ENCODE results near the gene ZNF304. TPM values are rescaled to one million over a fixed set of nuclear protein-coding genes. Genes with fewer than 3 reads are reported as not detected.

ZNF304 gene
- total RNA-seq (10 to 100 TPM in 3 of 4 donors, 1 to 10 TPM in 1; 8.5 to 12.6 (median 11.2) TPM), polyA plus RNA-seq (3.9 TPM)
- long read RNA-seq, donor 1, full-length matches to known transcripts = 3 of 4 reads
- long read RNA-seq, donor 1, partial matches to known transcripts = 1 of 4 reads
- long read RNA-seq, donor 1, other reads (novel, unspliced or antisense) = 0 of 4 reads
- long read RNA-seq, donor 2, full-length matches to known transcripts = 1 of 1 reads
- long read RNA-seq, donor 2, partial matches to known transcripts = 0 of 1 reads
- long read RNA-seq, donor 2, other reads (novel, unspliced or antisense) = 0 of 1 reads
- long read RNA-seq, donor 3, full-length matches to known transcripts = 33 of 39 reads
- long read RNA-seq, donor 3, partial matches to known transcripts = 6 of 39 reads
- long read RNA-seq, donor 3, other reads (novel, unspliced or antisense) = 0 of 39 reads
- long read RNA-seq, donor 4, full-length matches to known transcripts = 2 of 3 reads
- long read RNA-seq, donor 4, partial matches to known transcripts = 1 of 3 reads
- long read RNA-seq, donor 4, other reads (novel, unspliced or antisense) = 0 of 3 reads

GRCh38 chr19:57350877-57351805 lies at the start of gene ZNF304:
Gene ZNF304, plus strand, starts transcription at chr19:57351271. Its CDS starts 394 bp downstream, at chr19:57351665.
- intact Hi-C loops (cut with DNase I) = no loop called here
- peak; percentile 98 to 99 for ATAC-seq
- under 1% methylated on average over 57 of the region's 57 CpGs for WGBS

GRCh38 chr19:57302020-57302465 lies 49.0 kb upstream of the ZNF304 start:
- WGBS = 67% methylated on average over 1 of the region's 1 CpG
- ATAC-seq (peak; percentile 84 to 85), DNase-seq (peak in 2 of 3 donors; percentile 54 to 65)
- H3K27me3 ChIP-seq (ENCODE audit: control insufficient read depth, insufficient read depth) = no peaks in the 10 kb centered on the region
- peaks cover 12% of the 10 kb centered on the region for H3K4me1 ChIP-seq (ENCODE audit: control insufficient read depth, insufficient read depth, low read length)
- intact Hi-C loops (cut with DNase I) = no loop called here
- no peak overlapping the region for H3K4me3 ChIP-seq (ENCODE audit: low read length)
- H3K9me3 ChIP-seq (ENCODE audit: control insufficient read depth, low read length) = no peaks in the 10 kb centered on the region
- peak overlapping the region; percentile 21 for H3K27ac ChIP-seq (ENCODE audit: low read length)

More at GRCh38 chr19:57350877-57351805, at the start of gene ZNF304:
- peaks cover 15% of the 10 kb centered on the region for H3K4me1 ChIP-seq (ENCODE audit: control insufficient read depth, insufficient read depth, low read length)
- no peaks in the 10 kb centered on the region for H3K27me3 ChIP-seq (ENCODE audit: control insufficient read depth, insufficient read depth)
- peak within 1 kb of the TSS; percentile 84 for H3K4me3 ChIP-seq (ENCODE audit: low read length)
- peak; percentile 96 to 98 (median 97) for DNase-seq
- H3K27ac ChIP-seq (ENCODE audit: low read length) = peak within 1 kb of the TSS; percentile 92
- H3K9me3 ChIP-seq (ENCODE audit: control insufficient read depth, low read length) = peaks cover 4% of the 10 kb centered on the region

GRCh38 chr19:57302727-57303401 lies 48.2 kb upstream of the ZNF304 start:
- peaks cover 12% of the 10 kb centered on the region for H3K4me1 ChIP-seq (ENCODE audit: control insufficient read depth, insufficient read depth, low read length)
- peak; percentile 30 to 33 for ATAC-seq
- no peaks in the 10 kb centered on the region for H3K27me3 ChIP-seq (ENCODE audit: control insufficient read depth, insufficient read depth)
- no peak overlapping the region for H3K4me3 ChIP-seq (ENCODE audit: low read length)
- H3K9me3 ChIP-seq (ENCODE audit: control insufficient read depth, low read length) = no peaks in the 10 kb centered on the region
- intact Hi-C loops (cut with DNase I) = no loop called here
- WGBS = 74% methylated on average over 7 of the region's 7 CpGs
- no peak overlapping the region for H3K27ac ChIP-seq (ENCODE audit: low read length)
- DNase-seq = no peak

- H3K27ac ChIP-seq (ENCODE audit: low read length) = no peak overlapping the region
- ATAC-seq (no peak), DNase-seq (no peak)
- H3K4me1 ChIP-seq (ENCODE audit: control insufficient read depth, insufficient read depth, low read length) = peaks cover 12% of the 10 kb centered on the region
- H3K4me3 ChIP-seq (ENCODE audit: low read length) = no peak overlapping the region
- WGBS = 30% methylated on average over 1 of the region's 1 CpG
- intact Hi-C loops (cut with DNase I) = no loop called here
- H3K9me3 ChIP-seq (ENCODE audit: control insufficient read depth, low read length) = no peaks in the 10 kb centered on the region
- no peaks in the 10 kb centered on the region for H3K27me3 ChIP-seq (ENCODE audit: control insufficient read depth, insufficient read depth)
Observed at GRCh38 chr19:57305056-57305455, 46.0 kb upstream of the ZNF304 start.

- Histone ChIP-seq H3K27me3 (ENCODE audit: control insufficient read depth, insufficient read depth) (no peaks in the 10 kb centered on the region), H3K4me3 (ENCODE audit: low read length) (no peak overlapping the region), H3K9me3 (ENCODE audit: control insufficient read depth, low read length) (no peaks in the 10 kb centered on the region), H3K27ac (ENCODE audit: low read length) (no peak overlapping the region), H3K4me1 (ENCODE audit: control insufficient read depth, insufficient read depth, low read length) (no peaks in the 10 kb centered on the region)
- no peak for DNase-seq
- intact Hi-C loops (cut with DNase I) = no loop called here
- ATAC-seq = no peak
Observed at GRCh38 chr19:57308514-57308913, 42.6 kb upstream of the ZNF304 start.

GRCh38 chr19:57310792-57311191 lies 40.3 kb upstream of the ZNF304 start:
- 83% methylated on average over 2 of the region's 2 CpGs for WGBS
- no peak for DNase-seq
- no peaks in the 10 kb centered on the region for H3K9me3 ChIP-seq (ENCODE audit: control insufficient read depth, low read length)
- intact Hi-C loops (cut with DNase I) = no loop called here
- no peak overlapping the region for H3K27ac ChIP-seq (ENCODE audit: low read length)
- no peaks in the 10 kb centered on the region for H3K4me1 ChIP-seq (ENCODE audit: control insufficient read depth, insufficient read depth, low read length)
- ATAC-seq = no peak
- H3K4me3 ChIP-seq (ENCODE audit: low read length) = no peak overlapping the region
- H3K27me3 ChIP-seq (ENCODE audit: control insufficient read depth, insufficient read depth) = no peaks in the 10 kb centered on the region

GRCh38 chr19:57314146-57314545 lies 36.9 kb upstream of the ZNF304 start:
- H3K27me3 ChIP-seq (ENCODE audit: control insufficient read depth, insufficient read depth) = no peaks in the 10 kb centered on the region
- DNase-seq (no peak), ATAC-seq (no peak)
- H3K4me3 ChIP-seq (ENCODE audit: low read length) = no peak overlapping the region
- intact Hi-C loops (cut with DNase I) = no loop called here
- H3K9me3 ChIP-seq (ENCODE audit: control insufficient read depth, low read length) = no peaks in the 10 kb centered on the region
- 62% methylated on average over 4 of the region's 4 CpGs for WGBS
- H3K27ac ChIP-seq (ENCODE audit: low read length) = no peak overlapping the region
- no peaks in the 10 kb centered on the region for H3K4me1 ChIP-seq (ENCODE audit: control insufficient read depth, insufficient read depth, low read length)

- intact Hi-C loops (cut with DNase I) = no loop called here
- Histone ChIP-seq H3K27ac (ENCODE audit: low read length) (no peak overlapping the region), H3K4me3 (ENCODE audit: low read length) (peak overlapping the region; percentile 5), H3K4me1 (ENCODE audit: control insufficient read depth, insufficient read depth, low read length) (no peaks in the 10 kb centered on the region), H3K27me3 (ENCODE audit: control insufficient read depth, insufficient read depth) (no peaks in the 10 kb centered on the region), H3K9me3 (ENCODE audit: control insufficient read depth, low read length) (no peaks in the 10 kb centered on the region)
- ATAC-seq (peak; percentile 20 to 22), DNase-seq (peak in 2 of 3 donors; percentile 56 to 62)
- 18% methylated on average over 29 of the region's 29 CpGs for WGBS
Observed at GRCh38 chr19:57317503-57317902, 33.6 kb upstream of the ZNF304 start.

GRCh38 chr19:57319869-57320179 lies 31.2 kb upstream of the ZNF304 start:
- ATAC-seq (no peak), DNase-seq (no peak)
- peak overlapping the region; percentile 63 for H3K4me3 ChIP-seq (ENCODE audit: low read length)
- H3K4me1 ChIP-seq (ENCODE audit: control insufficient read depth, insufficient read depth, low read length) = no peaks in the 10 kb centered on the region
- 0% methylated on average over 1 of the region's 1 CpG for WGBS
- no peaks in the 10 kb centered on the region for H3K27me3 ChIP-seq (ENCODE audit: control insufficient read depth, insufficient read depth)
- H3K27ac ChIP-seq (ENCODE audit: low read length) = peak overlapping the region; percentile 83
- H3K9me3 ChIP-seq (ENCODE audit: control insufficient read depth, low read length) = no peaks in the 10 kb centered on the region
- intact Hi-C loops (cut with DNase I) = no loop called here

- Histone ChIP-seq H3K27ac (ENCODE audit: low read length) (peak within 1 kb of the TSS; percentile 83), H3K4me3 (ENCODE audit: low read length) (peak within 1 kb of the TSS; percentile 73), H3K9me3 (ENCODE audit: control insufficient read depth, low read length) (no peaks in the 10 kb centered on the region), H3K27me3 (ENCODE audit: control insufficient read depth, insufficient read depth) (no peaks in the 10 kb centered on the region), H3K4me1 (ENCODE audit: control insufficient read depth, insufficient read depth, low read length) (no peaks in the 10 kb centered on the region)
- DNase-seq (peak; percentile 97 to 99 (median 99)), ATAC-seq (peak; percentile 99)
- under 1% methylated on average over 71 of the region's 71 CpGs for WGBS
- intact Hi-C loops (cut with DNase I) = no loop called here
Observed at GRCh38 chr19:57320180-57321084, 30.6 kb upstream of the ZNF304 start, which contains the start of gene ZNF543. Gene ZNF543, plus strand, starts transcription at chr19:57320472. Its CDS starts 382 bp downstream, at chr19:57320854.

Measured in right cardiac atrium (tissue), 5 donors.